NT2/D1 (cell line): ENCODE results near the gene FAM117A.

Experiments
- YY1 ChIP-seq: IDR thresholded peaks from 2 replicates; pipeline ENCODE4 v1.6.1; 2011; ENCODE audit not compliant: insufficient read length, insufficient read depth
- ZNF274 ChIP-seq: IDR thresholded peaks from 2 replicates; pipeline ENCODE4 v1.6.1; 2011; ENCODE audit warnings: mild to moderate bottlenecking, low read depth, low read length

DNA sequence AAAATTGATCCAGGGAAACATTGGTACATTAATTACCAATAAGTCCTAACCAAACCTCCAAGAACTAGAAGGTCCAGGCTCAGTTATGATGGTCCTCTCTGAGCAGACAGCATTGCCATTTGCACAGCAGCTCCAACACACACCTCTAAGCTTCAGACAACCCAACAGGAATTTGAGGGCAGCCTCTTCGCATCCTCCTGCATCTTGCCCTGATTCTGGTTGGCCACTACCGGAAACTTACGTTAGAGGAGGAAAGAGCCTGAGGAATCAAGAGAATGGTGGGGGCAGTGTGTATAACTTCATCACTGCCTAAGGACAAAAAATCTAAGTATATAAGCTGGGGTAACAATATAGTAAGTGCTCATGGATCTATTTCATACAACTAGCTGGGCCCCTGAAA, 15.7 kb downstream of the FAM117A start:
- no peak for TF ChIP-seq ZNF274
- no peak for TF ChIP-seq YY1
